Vagina (tissue), 2 donors: Measurements from ENCODE around the gene IMP4. TPM values are rescaled to one million over a fixed set of nuclear protein-coding genes. Genes with fewer than 3 reads are reported as not detected.

ENCODE experiments used
- DNase-seq, 2 donors: peaks; one replicate each; pipeline ENCODE4 v3.0.0-alpha.2; 2017; ENCODE audit errors: extremely low spot score in 2 of 2
- H3K27ac ChIP-seq: fragments of 200-600 bp; sonication (generic); one replicate; pipeline ENCODE4 v1.5.1; 2019
- H3K27me3 ChIP-seq: fragments of 200-600 bp; sonication (generic); one replicate; pipeline ENCODE4 v1.5.1; 2019
- H3K36me3 ChIP-seq, 2 donors: fragments of 200-600 bp; sonication (generic); one replicate each; pipeline ENCODE4 v1.5.1; 2017 to 2019
- H3K4me1 ChIP-seq: fragments of 200-600 bp; sonication (generic); one replicate; pipeline ENCODE4 v1.5.1; 2019
- H3K4me3 ChIP-seq, 2 donors: fragments of 200-600 bp; sonication (generic); 1 replicate in 1 of 2; 2 replicates in 1 of 2; pipeline ENCODE4 v1.5.1; 2016 to 2019
- H3K9me3 ChIP-seq: fragments of 200-600 bp; sonication (generic); one replicate; pipeline ENCODE4 v1.5.1; 2019
- CTCF ChIP-seq, 3 experiments: fragments of 450-650 bp in 2 of 3; fragments of 200-600 bp in 1 of 3; sonication (generic) in 1 of 3; IDR thresholded peaks; one replicate each; pipeline ENCODE4 v1.5.1; 2017 to 2019; ENCODE audit warnings: antibody characterized with exemption in 3 of 3, mild to moderate bottlenecking in 2 of 3, moderate library complexity in 2 of 3
- POLR2A ChIP-seq, 2 donors: fragments of 450-650 bp; IDR thresholded peaks; one replicate each; pipeline ENCODE4 v1.6.1; 2017; ENCODE audit warnings: antibody characterized with exemption in 2 of 2, mild to moderate bottlenecking in 2 of 2, moderate library complexity in 2 of 2
- POLR2AphosphoS5 ChIP-seq, 2 donors: sonication (generic); formaldehyde crosslinking; IDR thresholded peaks; one replicate each; pipeline ENCODE4 v1.9.0; 2017; ENCODE audit warnings: antibody characterized with exemption in 2 of 2, mild to moderate bottlenecking in 2 of 2, low read depth in 1 of 2; ENCODE audit not compliant: insufficient read depth in 1 of 2
- intact Hi-C: fragments of 100-400 bp; cut with DNase I; formaldehyde crosslinking; loops from one replicate; pipeline ENCODE4 v1.15.1; 2023
- total RNA-seq: library from RNA; depleted of rRNA; stranded (reverse); fragments of >200 nt; gene quantifications from one replicate; pipeline ENCODE4 v1.2.3, GENCODE V29; 2016

IMP4 gene
- total RNA-seq, 1 donor from 2014 or later: 88.4 TPM

GRCh38 chr2:130314377-130314776, 28.3 kb upstream of the IMP4 start:
- Histone ChIP-seq H3K27me3 (no peaks in the 10 kb centered on the region), H3K27ac (no peak overlapping the region), H3K36me3 (no peaks in the 10 kb centered on the region), H3K4me3 (no peak overlapping the region), H3K4me1 (no peaks in the 10 kb centered on the region), H3K9me3 (no peaks in the 10 kb centered on the region)
- no peak for DNase-seq
- intact Hi-C loops: no loop called here
- TF ChIP-seq POLR2A (IDR thresholded peaks at IDR 0.05) (no peak), CTCF (IDR thresholded peaks at IDR 0.05) (no peak), POLR2AphosphoS5 (IDR thresholded peaks at IDR 0.05; ENCODE audit: insufficient read depth in 1 of 2, low read depth in 1 of 2) (no peak)

- intact Hi-C loops: no loop called here
- no peak for DNase-seq
- Histone ChIP-seq H3K9me3 (no peaks in the 10 kb centered on the region), H3K4me1 (no peaks in the 10 kb centered on the region), H3K36me3 (no peaks in the 10 kb centered on the region), H3K27me3 (no peaks in the 10 kb centered on the region), H3K4me3 (no peak overlapping the region), H3K27ac (no peak overlapping the region)
- TF ChIP-seq CTCF (IDR thresholded peaks at IDR 0.05) (no peak), POLR2AphosphoS5 (IDR thresholded peaks at IDR 0.05; ENCODE audit: insufficient read depth in 1 of 2, low read depth in 1 of 2) (no peak), POLR2A (IDR thresholded peaks at IDR 0.05) (no peak)
These were observed 26.1 kb upstream of the IMP4 start for GRCh38 chr2:130316596-130316995.

GRCh38 chr2:130318906-130319305, 23.8 kb upstream of the IMP4 start:
- Histone ChIP-seq H3K36me3 (no peaks in the 10 kb centered on the region), H3K27ac (no peak overlapping the region), H3K27me3 (no peaks in the 10 kb centered on the region), H3K9me3 (no peaks in the 10 kb centered on the region), H3K4me1 (no peaks in the 10 kb centered on the region), H3K4me3 (no peak overlapping the region)
- no peak for DNase-seq
- intact Hi-C loops: no loop called here
- TF ChIP-seq POLR2AphosphoS5 (IDR thresholded peaks at IDR 0.05; ENCODE audit: insufficient read depth in 1 of 2, low read depth in 1 of 2) (no peak), CTCF (IDR thresholded peaks at IDR 0.05) (no peak), POLR2A (IDR thresholded peaks at IDR 0.05) (no peak)

GRCh38 chr2:130319536-130319935, 23.2 kb upstream of the IMP4 start:
- intact Hi-C loops: no loop called here
- H3K4me1 ChIP-seq: no peaks in the 10 kb centered on the region
- H3K4me3 ChIP-seq: no peak overlapping the region

More at GRCh38 chr2:130319536-130319935, 23.2 kb upstream of the IMP4 start:
- Histone ChIP-seq H3K27ac (no peak overlapping the region), H3K36me3 (no peaks in the 10 kb centered on the region), H3K27me3 (no peaks in the 10 kb centered on the region), H3K9me3 (no peaks in the 10 kb centered on the region)
- TF ChIP-seq POLR2A (IDR thresholded peaks at IDR 0.05) (no peak), CTCF (IDR thresholded peaks at IDR 0.05) (no peak), POLR2AphosphoS5 (IDR thresholded peaks at IDR 0.05; ENCODE audit: insufficient read depth in 1 of 2, low read depth in 1 of 2) (no peak)
- DNase-seq: no peak
